Inferior parietal cortex (tissue), 1 donor: ENCODE data around the gene ARL10.

Experiments
- DNase-seq: peaks from one replicate; pipeline ENCODE4 v3.0.0-alpha.2; 2016; ENCODE audit errors: extremely low spot score

ARL10 gene

GRCh38 chr5:176361437-176362232, 3.7 kb upstream of the ARL10 start, which contains the start of gene KIAA1191:
Gene KIAA1191, minus strand, starts transcription at chr5:176361764. Its CDS starts 2,256 bp downstream, at chr5:176359508.
- DNase-seq = peak; percentile 90

GRCh38 chr5:176362233-176362490, 3.1 kb upstream of the ARL10 start:
- DNase-seq = no peak

GRCh38 chr5:176364765-176365350, 429 bp upstream of the ARL10 start:
- DNase-seq = peak; percentile 23

- no peak for DNase-seq
Measured at GRCh38 chr5:176366232-176366894, 1.1 kb downstream of the ARL10 start.

DNA sequence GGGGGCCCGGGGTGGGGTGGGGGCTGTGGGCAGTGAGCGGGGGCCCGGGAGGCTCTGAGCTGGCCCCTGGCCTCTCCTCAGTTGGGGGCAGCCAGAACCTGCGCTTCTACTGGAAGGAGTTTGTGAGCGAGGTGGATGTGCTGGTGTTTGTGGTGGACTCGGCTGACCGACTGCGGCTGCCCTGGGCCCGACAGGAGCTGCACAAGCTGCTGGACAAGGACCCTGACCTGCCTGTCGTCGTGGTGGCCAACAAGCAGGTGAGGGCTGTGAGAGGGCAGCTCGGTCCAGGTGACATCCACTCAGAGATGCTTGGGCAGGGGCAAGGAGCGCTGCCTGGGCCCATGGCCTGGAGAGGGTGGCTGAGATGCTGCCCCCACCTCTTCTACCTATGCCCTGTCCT, 3.4 kb downstream of the ARL10 start:
- no peak for DNase-seq

DNA sequence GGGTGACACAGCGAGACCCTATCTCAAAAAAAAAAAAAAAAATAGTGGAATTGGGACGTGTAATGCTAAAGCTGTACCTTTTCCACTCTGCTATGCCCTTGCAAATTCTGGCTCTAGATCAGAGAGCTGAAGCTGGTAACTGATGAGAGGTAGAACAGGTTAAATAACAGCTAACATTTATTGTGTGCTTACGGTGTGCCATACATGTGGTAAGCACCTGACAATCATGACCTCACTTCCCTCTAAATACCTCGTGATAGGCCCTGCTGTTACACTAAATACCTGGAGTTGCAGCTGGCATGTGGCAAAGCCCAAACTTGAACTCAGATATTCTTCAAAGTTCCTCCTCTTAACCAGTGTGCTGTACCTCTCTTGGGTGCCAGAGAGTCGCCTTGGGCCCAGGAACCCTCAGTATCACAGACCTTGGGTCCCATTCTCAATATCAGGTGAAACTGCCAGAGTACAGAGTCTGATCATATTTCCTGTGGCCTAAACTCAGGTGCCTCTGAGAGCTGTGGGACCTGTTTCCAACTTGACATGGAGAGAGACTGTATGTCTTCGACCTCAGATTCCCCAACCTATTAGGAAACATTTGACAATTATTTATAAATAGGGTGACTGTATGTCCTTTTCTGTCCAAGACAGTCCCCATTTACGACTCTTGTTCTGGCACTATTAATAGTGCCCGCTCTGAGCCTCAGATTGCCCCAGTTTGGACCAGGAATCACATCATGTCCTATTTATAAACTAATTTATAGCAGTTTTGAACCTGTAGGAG, 4.8 kb downstream of the ARL10 start:
- no peak for DNase-seq

GRCh38 chr5:176371621-176372539, 6.6 kb downstream of the ARL10 start:
- no peak for DNase-seq

GRCh38 chr5:176373100-176373818, 8.0 kb downstream of the ARL10 start:
- DNase-seq = no peak

DNA sequence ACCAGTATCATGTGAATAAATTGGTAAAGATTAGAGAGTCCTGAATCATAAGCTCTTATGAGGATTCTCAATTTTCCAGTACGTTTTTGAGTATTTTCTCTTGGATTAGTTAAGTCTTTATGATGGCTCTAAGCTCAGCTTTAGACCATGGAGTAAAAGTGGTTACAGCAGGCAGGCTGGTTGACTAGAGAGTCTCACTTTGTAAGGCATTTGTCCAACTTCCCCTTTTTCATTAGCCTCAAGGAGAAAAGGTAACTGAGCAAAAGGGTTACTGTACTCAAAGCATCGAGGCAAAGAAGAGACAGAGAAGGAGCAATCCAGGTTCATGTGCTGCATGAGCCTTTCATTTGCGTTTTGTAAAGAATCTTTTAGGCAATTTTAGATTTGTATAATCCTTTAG, 14.6 kb downstream of the ARL10 start:
- DNase-seq = no peak

GRCh38 chr5:176381423-176381822, 16.1 kb downstream of the ARL10 start:
- DNase-seq = no peak

DNA sequence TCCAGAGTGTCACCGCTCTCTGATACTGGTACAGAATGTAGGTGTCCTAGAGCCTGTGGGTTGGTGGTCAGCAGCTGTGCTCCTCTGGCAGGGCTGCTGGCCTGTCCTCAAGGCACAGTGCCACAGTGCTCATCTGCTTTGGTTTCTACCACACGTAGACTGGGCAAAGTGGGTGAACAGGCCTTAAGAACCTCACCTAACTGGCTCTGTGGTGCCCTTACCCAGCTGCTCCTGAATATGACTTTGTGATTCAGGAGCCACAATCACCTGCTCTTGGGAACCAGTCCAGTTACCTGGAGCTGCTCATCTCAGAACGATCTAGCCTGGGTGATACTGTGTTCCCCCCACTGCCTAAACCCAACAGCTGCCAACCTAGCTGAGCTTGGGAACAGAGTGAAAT, 16.7 kb downstream of the ARL10 start:
- DNase-seq = no peak

GRCh38 chr5:176382721-176383120, 17.4 kb downstream of the ARL10 start:
- DNase-seq = no peak

GRCh38 chr5:176383248-176383905, 18.1 kb downstream of the ARL10 start:
- no peak for DNase-seq

GRCh38 chr5:176383961-176384360, 18.7 kb downstream of the ARL10 start:
- no peak for DNase-seq

GRCh38 chr5:176384366-176384930, 19.2 kb downstream of the ARL10 start:
- DNase-seq = no peak

GRCh38 chr5:176384991-176385390, 19.7 kb downstream of the ARL10 start:
- no peak for DNase-seq

DNA sequence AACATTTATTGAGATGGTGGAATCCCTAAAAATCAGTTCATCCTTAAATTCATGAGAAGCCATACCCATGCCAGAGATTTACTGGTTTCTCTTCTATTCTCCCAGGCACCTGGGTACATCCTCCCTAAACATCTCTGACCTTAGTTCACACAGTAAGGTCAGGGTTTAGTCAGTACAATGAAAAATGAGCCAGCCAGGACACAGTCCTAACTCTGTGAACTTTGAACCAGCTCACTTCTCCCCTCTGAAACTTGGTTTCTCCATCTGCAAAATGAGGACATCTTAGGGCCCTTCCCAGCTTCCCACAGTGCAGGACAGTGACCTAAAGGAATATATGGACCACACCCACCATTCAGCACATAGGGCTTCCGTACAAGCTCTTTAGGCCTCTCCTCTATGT, 21.2 kb downstream of the ARL10 start:
- no peak for DNase-seq

DNA sequence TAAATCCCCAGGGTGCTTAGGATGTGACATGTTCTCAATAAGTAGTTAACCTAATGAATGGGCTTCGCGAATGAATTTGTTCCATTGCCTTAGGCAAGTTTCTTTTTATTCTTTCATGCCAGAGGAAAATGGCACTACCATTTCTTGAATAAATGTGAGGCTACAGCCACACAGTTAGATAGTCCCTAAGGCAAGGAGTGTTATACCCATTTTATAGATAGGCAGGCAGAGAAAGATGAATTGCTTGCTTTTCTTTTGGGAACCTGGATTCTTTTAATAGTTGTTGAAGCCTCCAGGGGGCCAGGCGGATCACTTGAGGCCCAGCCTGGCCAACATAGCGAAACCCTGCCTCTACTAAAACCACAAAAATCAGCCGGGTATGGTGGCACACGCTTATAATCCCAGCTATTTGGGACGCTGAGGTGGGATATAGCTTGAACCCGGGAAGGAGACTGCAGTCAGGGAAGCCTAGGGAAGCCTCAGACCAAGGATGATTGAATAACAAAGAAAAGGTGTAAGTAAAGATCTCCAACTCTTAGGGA, 22.2 kb downstream of the ARL10 start:
- DNase-seq = no peak

DNA sequence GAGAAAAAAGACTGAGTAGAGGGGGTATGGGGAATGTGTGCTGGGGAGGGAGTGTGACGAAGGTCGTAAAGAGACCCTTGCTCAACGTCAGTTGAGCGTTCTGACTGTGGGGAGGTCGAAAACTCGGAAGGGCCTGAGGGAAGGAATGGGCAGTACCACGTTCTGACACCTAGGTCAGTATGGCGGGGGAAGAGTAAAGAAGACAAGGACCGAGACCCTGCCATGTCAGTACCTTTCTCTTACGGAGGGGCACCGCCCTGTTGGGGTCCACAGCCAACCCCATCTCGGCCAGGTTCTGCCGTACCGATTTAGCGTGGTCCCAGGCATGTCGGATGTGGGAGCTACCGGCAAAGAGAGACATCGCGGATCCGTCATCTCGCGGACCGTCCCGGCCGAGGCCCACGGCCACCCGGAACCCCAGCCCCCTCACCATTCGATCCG, 22.7 kb downstream of the ARL10 start:
- DNase-seq = no peak
